Measurements from ENCODE around the gene COL23A1. TPM values are rescaled to one million over a fixed set of nuclear protein-coding genes. Genes with fewer than 3 reads are reported as not detected.

COL23A1 gene
- total and polyA plus RNA-seq, 2 donors (not counting 1 experiment from before 2014, with no cell fraction given) = 0.20 TPM; not detected in 1

DNA sequence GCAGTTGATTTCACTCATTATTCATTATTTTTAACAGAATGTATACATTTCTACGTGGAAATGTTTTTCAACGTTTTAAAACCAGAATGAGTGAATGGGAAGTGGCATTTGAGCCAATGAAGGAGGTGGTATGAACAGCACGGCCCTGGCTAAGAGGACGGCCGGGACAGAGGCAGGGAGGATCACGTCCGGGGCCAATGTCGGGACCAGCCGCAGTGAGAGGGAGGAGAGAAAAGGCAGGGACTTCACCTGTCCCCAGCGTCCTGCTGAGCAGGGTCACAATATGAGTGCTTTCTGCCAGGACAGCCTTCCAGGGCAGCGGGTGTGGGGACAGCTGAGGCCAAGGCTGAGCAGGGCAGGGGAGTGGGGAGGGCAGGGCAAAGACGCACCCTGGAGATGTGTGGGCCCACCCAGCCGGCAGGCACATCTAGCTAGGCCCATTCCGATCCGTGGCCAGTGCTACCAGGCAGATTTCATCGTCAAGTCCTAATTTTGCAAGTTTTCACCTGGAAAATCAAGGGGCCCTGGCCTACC lies 209.6 kb downstream of the COL23A1 start:
- intact Hi-C loops (cut with micrococcal nuclease) = no loop called here
- Mint-ChIP-seq H3K4me3 (no peak overlapping the region), H3K27me3 (peaks cover 11% of the 10 kb centered on the region), H3K9me3 (ENCODE audit: insufficient read depth) (no peaks in the 10 kb centered on the region), H3K27ac (no peak overlapping the region), H3K4me1 (peaks cover 4% of the 10 kb centered on the region)
- CTCF ChIA-PET = no interaction called here
- no peaks in the 10 kb centered on the region for H3K4me1 ChIP-seq (ENCODE audit: control insufficient read depth in 2 of 2, insufficient read depth in 2 of 2, low read length in 2 of 2)
- ATAC-seq (ENCODE audit: low read depth) (no peak), DNase-seq (no peak)
- no peaks in the 10 kb centered on the region for H3K79me2 ChIP-seq (ENCODE audit: control insufficient read depth, insufficient read depth, low read length)
- no peak overlapping the region for H2AFZ ChIP-seq (ENCODE audit: insufficient read depth, low read depth, low read length, poor library complexity, severe bottlenecking)
- peaks cover 0 to 15% (median 0%) of the 10 kb centered on the region in 4 experiments for H3K27me3 ChIP-seq (replicated peaks in 1 of 4; ENCODE audit: control extremely low read depth in 1 of 4, control insufficient read depth in 3 of 4, insufficient read depth in 4 of 4, low read length in 3 of 4)
- POLR2A ChIA-PET = no interaction called here
- H3K4me3 ChIP-seq (ENCODE audit: control extremely low read depth in 1 of 5, extremely low read depth in 1 of 5, insufficient read depth in 1 of 5, low read depth in 2 of 5, low read length in 4 of 5) = no peak overlapping the region
- no peak overlapping the region for H3K9ac ChIP-seq (ENCODE audit: low read length)
- no peak overlapping the region for H3K4me2 ChIP-seq (replicated peaks; ENCODE audit: low read depth, low read length, poor library complexity, severe bottlenecking)
- no peaks in the 10 kb centered on the region for H4K20me1 ChIP-seq (ENCODE audit: control insufficient read depth, insufficient read depth, low read length, poor library complexity, severe bottlenecking)
- TF ChIP-seq EZH2 (IDR thresholded peaks at IDR 0.05; ENCODE audit: borderline replicate concordance, insufficient read depth, low read depth, low read length, poor library complexity, severe bottlenecking) = no peak
- TF ChIP-seq, protein P1, sequence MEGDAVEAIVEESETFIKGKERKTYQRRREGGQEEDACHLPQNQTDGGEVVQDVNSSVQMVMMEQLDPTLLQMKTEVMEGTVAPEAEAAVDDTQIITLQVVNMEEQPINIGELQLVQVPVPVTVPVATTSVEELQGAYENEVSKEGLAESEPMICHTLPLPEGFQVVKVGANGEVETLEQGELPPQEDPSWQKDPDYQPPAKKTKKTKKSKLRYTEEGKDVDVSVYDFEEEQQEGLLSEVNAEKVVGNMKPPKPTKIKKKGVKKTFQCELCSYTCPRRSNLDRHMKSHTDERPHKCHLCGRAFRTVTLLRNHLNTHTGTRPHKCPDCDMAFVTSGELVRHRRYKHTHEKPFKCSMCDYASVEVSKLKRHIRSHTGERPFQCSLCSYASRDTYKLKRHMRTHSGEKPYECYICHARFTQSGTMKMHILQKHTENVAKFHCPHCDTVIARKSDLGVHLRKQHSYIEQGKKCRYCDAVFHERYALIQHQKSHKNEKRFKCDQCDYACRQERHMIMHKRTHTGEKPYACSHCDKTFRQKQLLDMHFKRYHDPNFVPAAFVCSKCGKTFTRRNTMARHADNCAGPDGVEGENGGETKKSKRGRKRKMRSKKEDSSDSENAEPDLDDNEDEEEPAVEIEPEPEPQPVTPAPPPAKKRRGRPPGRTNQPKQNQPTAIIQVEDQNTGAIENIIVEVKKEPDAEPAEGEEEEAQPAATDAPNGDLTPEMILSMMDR (IDR thresholded peaks at IDR 0.05) = no peak
- 86% methylated on average over 16 of the region's 16 CpGs for WGBS (ENCODE audit: insufficient coverage)
- H3K9me3 ChIP-seq (ENCODE audit: control extremely low read depth in 1 of 3, control insufficient read depth in 2 of 3, insufficient read depth in 1 of 3, low read length in 2 of 3) = no peaks in the 10 kb centered on the region
- no peak overlapping the region for H3K27ac ChIP-seq (ENCODE audit: low read length in 2 of 2)
- no peaks in the 10 kb centered on the region for H3K36me3 ChIP-seq (replicated peaks in 1 of 2; ENCODE audit: control extremely low read depth in 1 of 2, control insufficient read depth in 1 of 2, extremely low read depth in 1 of 2, insufficient read depth in 2 of 2, low read length in 1 of 2)

DNA sequence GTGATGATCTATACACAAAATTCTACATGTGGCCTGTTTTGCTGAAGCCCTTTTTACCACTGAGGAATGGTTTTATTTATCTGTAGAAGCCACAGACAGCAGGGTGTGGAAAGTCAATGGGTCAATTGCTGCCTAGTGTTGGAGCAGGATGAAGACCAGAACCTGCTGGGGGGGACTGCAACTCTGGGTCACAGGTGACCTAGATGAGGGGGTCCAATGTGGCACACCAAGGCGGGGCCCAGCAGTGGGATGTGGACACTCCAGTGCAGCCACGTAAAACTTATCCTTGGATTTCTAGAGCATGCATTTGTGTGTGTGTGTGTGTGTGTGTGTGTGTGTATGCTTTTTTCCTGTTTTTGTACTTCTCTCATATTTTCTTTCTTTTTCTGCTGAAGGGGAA lies 210.1 kb downstream of the COL23A1 start:
- Histone ChIP-seq H3K4me3 (ENCODE audit: control extremely low read depth in 1 of 5, extremely low read depth in 1 of 5, insufficient read depth in 1 of 5, low read depth in 2 of 5, low read length in 4 of 5) (no peak overlapping the region), H3K27ac (ENCODE audit: low read length in 2 of 2) (no peak overlapping the region), H3K9ac (ENCODE audit: low read length) (no peak overlapping the region), H3K4me1 (ENCODE audit: control insufficient read depth in 2 of 2, insufficient read depth in 2 of 2, low read length in 2 of 2) (no peaks in the 10 kb centered on the region), H4K20me1 (ENCODE audit: control insufficient read depth, insufficient read depth, low read length, poor library complexity, severe bottlenecking) (no peaks in the 10 kb centered on the region), H3K4me2 (replicated peaks; ENCODE audit: low read depth, low read length, poor library complexity, severe bottlenecking) (no peak overlapping the region), H3K36me3 (replicated peaks in 1 of 2; ENCODE audit: control extremely low read depth in 1 of 2, control insufficient read depth in 1 of 2, extremely low read depth in 1 of 2, insufficient read depth in 2 of 2, low read length in 1 of 2) (no peaks in the 10 kb centered on the region), H3K9me3 (ENCODE audit: control extremely low read depth in 1 of 3, control insufficient read depth in 2 of 3, insufficient read depth in 1 of 3, low read length in 2 of 3) (no peaks in the 10 kb centered on the region), H3K79me2 (ENCODE audit: control insufficient read depth, insufficient read depth, low read length) (no peaks in the 10 kb centered on the region), H2AFZ (ENCODE audit: insufficient read depth, low read depth, low read length, poor library complexity, severe bottlenecking) (no peak overlapping the region), H3K27me3 (replicated peaks in 1 of 4; ENCODE audit: control extremely low read depth in 1 of 4, control insufficient read depth in 3 of 4, insufficient read depth in 4 of 4, low read length in 3 of 4) (peaks cover 0 to 15% (median 0%) of the 10 kb centered on the region in 4 experiments)
- H3K4me3 Mint-ChIP-seq = no peak overlapping the region
- ChIA-PET POLR2A (no interaction called here), CTCF (no interaction called here)
- no CpG with 5 or more reads among the region's 2 CpGs for WGBS (ENCODE audit: insufficient coverage)
- intact Hi-C loops (cut with micrococcal nuclease) = no loop called here
- peaks cover 11% of the 10 kb centered on the region for H3K27me3 Mint-ChIP-seq
- DNase-seq (no peak), ATAC-seq (ENCODE audit: low read depth) (no peak)
- H3K27ac Mint-ChIP-seq = no peak overlapping the region
- H3K4me1 Mint-ChIP-seq = peaks cover 4% of the 10 kb centered on the region
- no peak for TF ChIP-seq EZH2 (IDR thresholded peaks at IDR 0.05; ENCODE audit: borderline replicate concordance, insufficient read depth, low read depth, low read length, poor library complexity, severe bottlenecking)
- TF ChIP-seq, protein P1 (IDR thresholded peaks at IDR 0.05) = no peak
- H3K9me3 Mint-ChIP-seq (ENCODE audit: insufficient read depth) = no peaks in the 10 kb centered on the region

All from B cell (primary cell).